HG03097 (cell line): ENCODE results near the gene FGFR2.

Experiments used
- ATAC-seq: cut with Tn5 transposase; IDR thresholded peaks from one replicate; pipeline ENCODE4 v1.9.1; 2021; ENCODE audit not compliant: unreplicated experiment, low FRiP score

Gene FGFR2

DNA sequence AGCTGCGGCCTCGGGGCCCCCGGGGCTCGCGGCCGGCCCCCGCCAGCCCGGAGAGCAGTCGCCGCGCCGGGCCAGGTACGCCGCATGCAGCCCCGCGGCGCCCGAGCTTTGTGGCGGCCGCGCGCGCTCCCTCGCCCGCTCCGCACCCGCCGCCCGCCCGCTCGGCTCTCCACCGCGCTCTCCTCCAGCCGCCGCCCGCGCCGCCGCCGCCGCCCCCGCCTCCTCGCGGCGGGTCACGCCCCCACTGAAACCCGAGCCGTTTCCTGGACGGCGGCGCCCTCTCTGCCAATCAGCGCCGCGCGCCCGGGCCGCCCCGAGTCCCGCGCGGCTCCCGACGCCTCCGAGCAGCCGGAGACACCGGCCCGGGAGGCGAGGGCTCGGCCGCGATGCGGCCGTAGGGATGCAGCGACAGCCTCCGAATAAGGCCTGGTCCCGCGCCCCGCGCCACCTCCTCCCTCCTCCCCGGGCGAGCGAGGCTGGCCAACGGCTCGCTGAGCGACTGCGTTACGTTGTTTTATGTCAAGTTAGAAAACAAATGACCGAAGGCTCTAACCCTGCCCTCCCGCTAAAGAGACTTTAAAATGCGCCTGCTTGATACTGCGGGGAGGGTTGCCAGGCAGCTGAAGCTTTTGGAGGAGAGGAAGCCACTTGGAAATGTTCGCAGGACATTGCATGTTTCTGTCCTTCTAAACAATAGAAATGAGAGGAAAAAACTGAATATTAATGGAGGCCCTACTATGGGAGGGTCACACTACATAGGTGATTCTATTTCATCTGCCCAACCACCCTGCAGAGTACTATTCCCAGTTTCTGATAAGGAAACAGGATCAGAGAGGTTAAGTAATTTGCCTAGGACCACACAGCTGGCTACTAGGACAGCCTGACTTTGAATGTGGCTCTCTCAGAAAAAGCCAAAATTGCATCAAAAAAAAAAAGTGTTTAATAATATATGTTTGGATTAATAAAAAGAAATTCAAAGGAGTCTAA, at the start of gene FGFR2:
FGFR2 (minus strand) TSS at position 182 of the 987 bp plus-strand sequence. CDS start 4,627 bp downstream, outside the sequence.
- ATAC-seq, result peak; percentile 96

DNA sequence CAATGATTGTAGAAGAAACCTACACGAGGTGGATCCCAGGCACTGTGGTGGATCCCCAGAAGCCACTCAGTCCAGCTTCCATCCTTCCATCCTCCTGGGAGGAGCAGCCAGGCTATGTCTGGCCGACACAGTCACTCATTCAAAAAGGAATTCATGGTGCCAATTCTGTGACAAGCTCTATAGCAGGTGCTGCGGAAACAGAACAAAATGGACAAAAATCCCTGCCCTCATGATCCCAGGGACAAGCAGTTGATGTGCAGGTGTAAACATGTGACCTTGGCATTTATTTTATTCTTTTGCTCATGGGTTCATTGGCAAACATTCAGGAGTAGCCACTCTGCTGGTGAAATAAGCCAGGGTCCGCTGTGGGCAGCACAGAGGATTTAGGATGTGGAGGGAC, 49.2 kb upstream of the FGFR2 start:
- no peak for ATAC-seq

DNA sequence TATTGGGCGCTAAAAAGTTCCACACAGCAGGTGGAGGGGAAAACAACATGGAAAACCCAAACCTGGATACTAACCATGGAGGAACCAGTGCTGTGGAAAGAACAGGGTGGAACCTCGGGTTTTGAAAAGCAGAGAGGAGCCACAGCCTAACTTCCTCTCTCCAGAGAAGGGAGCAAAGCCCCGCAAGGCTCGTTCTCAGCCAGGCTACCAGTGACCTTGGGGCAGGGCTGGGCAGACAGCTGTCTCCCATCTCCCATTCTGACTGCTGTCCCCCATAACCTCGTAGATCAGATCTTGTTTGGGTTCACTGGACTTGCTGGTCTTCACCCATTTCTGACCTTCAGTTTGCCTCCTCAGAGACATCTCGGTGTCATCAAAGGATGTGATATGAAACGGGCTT, 47.5 kb upstream of the FGFR2 start:
- ATAC-seq, result no peak

DNA sequence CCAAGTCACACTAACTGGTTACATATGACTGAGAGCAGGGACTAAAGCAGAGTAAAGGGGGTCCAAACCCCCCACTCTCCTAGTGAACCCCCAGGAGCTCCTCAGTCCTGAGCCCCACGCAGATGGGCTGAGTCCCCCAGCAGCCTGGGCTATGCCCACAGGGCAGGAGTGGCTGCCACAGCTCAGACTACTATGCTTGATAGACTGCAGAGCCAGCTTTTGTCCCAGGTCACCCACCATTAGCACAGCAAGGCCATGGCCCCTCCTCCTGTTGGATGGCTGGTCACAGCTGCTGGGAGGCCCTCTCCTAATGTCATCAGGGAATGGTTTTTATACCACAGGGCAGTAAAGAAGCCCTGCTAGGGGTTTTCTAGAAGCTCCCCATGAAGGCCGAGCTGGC, 46.3 kb upstream of the FGFR2 start:
- ATAC-seq, result no peak

DNA sequence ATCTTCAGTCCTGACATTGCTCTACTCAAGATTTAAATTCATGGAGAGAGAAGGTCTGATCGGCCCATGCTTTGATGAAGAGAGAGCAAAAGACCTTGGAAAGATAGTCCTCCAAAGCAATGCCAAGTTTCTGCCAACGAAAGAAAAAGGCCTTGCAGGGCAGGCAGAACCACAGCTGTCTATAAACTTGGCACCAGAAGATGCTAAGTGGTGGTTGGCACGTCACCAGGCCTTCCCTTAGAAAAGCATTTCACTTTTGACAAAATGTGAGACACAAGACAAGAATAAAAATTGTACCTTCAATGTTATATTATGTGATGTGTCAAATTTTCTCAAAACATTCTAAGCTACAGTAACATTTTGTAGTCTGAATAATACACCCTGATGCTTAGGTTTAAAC, 42.0 kb upstream of the FGFR2 start:
- ATAC-seq, result no peak

DNA sequence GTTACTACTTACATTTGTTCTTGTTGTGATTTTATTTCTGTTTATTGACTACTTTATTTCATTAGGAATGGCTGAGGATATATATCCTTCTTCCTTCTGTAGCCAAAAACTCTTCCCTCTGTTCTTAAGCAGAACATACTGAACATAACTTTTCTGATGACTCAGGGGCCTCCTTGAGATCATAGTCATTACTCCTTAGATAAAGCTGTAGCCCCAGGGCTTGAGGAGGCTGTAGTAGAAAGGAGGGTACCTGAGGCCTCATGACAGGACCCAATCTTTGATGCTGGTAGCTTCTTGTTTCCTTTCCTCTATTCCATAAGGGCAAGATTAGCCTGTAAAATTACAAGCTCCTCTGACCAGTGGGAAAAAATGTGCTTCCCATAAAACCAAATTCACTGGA, 41.2 kb upstream of the FGFR2 start:
- ATAC-seq, result no peak

DNA sequence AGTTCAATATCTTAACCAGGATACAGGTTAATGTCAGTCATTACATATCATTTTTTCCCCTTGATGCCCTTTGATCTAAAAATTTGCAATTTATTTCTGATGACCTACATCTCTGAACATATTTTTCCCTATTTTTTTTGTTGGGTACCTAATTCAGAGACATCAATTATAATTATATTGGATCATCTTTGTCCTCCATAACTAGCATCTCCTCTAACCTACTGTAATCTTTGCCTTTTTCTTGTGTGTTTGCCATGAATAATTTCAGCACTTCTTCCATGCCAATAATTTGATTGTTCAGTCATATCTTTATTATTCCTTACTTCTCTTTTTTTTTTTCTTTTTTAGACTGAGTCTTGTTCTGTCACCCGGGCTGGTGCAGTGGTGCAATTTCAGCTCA, 39.2 kb upstream of the FGFR2 start:
- ATAC-seq, result no peak

DNA sequence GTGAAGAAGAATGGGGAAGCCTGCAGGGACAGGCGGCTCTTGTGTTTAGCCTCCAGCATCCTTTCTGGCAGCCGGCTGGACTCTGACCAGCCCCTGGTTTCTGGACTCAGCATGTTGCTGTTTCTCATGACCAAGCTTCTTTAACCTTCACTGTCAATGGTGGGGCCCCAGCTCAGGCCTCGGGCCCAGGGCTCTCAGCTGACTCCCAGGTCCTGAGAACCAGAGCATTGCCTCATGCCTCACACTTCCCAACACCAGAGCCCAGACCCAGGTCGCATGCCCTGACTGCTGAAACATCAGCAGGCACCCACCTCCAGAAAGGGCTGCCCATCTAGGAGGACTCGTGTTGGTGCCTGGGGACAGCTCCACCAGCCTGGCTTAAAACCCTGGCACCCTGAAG, 34.8 kb upstream of the FGFR2 start:
- ATAC-seq, result no peak

DNA sequence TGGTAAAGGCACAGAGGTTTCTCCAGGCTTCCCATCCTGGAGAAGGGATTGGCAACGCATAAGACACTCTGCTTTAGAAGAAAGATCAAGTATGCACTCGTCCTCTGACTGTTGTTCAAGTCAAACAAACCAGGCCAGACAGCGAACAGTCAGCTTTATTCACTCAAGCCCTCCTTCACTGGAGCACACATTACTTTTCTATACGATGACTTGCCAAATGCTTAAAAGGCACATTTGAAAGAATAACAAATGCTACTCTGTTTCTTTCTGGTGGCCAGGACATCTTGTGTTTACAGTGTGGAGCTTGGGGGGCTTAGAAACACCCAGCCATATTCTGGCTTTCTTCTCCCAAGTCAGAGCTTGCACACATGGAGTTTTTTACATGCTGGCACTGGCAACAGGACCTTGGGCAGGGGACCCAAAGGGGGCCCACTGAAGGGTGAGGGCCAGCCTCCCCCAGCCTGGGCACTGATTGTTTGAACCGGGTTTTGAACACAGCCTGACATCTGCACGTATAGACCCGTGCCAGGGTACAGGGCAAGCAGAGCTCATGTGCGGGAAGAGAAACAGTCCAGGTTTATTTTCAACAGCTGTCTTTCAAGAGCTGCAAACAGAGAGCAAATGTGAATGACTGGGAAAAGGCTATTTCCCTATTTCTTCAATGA, 33.3 kb upstream of the FGFR2 start:
- ATAC-seq, result no peak

DNA sequence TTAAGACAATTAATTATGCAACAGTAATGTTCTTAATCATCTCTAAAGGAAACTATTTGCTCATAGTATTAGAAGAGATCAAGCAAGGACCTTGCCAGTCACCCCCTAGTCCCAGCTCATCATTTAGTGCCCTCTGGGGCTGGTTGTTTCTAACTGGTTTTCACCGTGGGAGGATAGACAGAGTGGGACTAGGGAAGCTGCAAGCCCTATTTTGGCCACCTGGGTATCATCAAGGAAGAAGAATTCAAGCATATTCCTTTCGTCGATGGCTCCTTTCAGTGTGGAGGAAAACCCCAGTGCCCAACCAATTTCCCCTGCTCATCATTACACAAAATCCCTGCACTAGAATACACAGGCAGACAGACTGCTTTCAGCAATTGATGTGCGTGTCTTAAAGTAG, 30.6 kb upstream of the FGFR2 start:
- no peak for ATAC-seq

DNA sequence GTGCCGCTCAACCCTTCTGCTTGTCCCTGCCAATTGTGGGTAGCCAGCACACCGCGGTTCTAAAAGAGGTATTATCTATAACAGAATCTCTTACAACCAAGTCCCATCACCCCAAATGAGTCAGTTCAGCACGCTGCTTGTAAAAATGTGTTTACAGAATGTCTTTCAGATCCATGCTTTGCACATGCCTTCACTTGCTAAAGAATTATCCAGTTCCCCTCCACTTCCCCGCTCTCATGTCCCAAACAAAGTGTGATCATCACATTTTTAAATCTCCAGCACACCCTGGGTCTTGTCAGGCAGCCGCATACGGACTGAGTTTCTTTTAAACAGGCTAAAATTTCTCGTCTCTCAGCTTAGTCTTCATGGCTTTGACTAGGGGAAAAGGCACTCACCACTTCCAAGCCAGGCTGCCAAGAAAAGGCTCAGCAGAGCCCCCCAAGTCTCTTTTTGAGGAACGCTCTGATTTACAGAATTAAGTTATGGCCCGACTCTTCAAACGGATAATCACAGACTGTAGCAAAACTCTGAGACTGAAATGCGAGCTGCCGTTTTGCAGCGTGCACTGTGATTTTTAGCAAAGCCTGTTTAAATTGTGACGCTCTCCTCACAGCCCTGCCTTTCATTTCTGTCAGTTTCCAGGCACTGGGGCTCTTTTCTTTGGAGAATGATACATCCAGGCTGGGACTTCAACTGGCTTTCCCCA, 29.8 kb upstream of the FGFR2 start:
- no peak for ATAC-seq

DNA sequence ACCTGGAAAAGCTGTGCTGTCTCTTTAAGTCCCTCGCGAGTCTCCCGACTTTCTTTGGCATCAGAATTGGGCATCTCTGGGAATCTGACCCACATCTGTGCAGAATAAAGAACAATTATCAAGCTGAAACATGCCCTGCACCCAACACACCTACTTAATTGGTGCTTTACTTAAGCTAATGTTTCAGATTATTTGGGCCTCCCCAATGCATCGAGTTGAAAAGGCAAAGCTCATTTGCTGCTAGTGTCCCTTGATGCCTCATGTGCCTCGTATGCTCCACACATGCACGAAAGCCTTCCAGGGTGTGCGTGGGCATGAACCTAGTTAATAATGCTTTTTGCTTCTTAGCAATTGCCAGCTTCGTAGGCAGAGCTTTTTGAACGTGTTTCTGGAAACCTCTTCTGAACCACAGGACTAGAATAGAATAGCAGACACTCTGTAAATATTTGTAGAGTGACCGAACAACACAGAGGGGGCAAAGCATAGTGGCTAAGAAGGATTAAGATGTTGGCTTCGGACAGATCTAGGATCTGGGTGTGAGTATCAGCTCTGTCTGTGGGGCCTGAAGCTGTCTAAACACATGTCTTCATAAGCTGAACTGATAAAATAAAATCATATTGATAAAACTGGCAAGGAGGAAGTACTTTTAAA, 26.7 kb upstream of the FGFR2 start:
- ATAC-seq, result no peak

DNA sequence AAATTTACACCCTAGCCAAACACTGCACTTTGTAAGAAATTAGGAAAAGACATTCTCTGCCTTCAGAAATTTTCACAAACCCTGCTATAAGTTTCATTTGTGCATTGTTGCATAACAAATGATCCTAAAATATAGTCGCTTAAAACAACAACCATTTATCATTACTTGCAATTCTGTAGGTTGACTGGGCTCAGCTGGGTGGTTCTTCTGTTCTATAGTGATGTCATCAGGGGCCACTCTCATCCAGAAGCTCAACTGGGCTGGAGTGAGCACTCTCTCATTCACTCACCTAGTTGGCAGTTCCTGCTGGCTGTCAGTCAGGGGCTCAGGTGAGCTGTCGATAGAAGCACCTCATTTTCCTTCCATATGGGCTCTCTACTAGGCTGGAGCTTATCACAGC, 20.7 kb upstream of the FGFR2 start:
- no peak for ATAC-seq

DNA sequence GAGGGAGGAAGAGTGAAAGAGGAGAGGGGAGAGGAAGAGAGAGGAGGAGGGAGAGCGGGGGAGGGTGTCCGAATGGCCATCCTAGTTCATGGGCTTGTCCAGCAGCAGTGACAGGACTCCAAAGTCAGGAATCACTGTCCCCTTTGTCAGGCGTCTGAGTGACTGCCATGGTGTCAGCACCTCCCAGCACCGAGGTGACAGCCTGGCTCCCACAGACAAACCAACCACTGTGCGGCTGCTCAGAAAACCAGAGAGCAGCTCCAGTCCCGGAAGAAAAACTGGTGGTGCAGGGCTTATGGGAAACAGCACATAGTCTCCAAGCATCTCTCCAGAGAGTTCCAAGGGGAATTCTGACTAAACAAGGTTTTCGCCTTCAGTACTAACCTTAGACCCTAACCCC, 18.9 kb upstream of the FGFR2 start:
- ATAC-seq, result no peak

DNA sequence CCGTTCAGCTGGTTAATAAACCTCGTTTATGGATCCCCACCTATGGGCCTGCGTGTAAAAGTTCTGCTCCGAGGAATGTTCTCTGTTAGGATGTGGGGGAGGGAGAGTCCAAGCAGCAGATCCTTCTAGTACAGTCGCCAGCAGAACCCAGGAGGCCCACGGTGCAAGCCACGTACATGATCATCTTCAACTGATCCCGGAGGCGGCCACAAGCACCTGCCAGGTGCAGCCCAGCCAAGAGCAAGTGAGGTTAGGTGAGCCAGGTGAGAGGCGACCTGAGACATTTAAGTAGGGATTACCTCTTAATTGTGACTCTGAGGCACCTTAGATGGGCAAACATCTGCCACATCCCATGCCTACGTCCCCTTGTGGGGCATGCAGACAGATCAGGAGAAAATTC, 18.0 kb upstream of the FGFR2 start:
- no peak for ATAC-seq

DNA sequence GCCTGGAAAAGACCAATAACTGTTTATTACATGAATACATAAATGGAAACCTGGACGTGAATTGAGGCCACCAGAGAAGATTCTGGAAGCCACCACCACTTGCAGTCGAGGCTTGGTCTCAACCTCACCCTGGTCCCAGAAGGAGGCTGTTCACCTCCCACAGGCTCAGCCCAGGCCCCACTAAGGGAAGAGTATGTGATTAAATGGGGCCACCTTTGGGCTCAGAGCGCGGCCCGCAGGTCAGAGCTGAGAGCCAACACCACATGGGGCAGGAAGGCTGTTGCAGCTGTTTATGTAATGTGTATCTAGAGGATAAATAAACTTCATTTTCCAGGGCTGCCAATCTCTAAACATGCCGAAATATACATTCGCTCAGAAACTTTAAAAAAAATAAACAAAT, 17.6 kb upstream of the FGFR2 start:
- no peak for ATAC-seq

DNA sequence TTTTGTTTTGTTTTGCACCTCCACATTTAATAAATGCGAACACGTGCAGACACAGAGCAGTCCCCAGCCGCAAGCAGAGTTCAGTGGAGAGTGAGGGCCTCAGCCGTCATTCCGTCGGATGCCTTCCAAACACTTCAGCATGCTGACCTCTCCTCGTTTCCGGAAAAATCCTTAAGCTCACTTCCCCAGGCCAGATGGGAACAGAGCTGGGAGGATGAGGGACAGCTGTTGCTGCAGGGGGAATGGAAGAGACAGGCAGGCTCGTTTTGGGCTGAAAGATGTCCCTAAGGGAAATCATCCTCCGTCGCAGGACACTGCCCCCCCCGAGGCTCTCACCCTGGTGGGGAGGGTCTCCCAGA, 17.2 kb upstream of the FGFR2 start:
- no peak for ATAC-seq

DNA sequence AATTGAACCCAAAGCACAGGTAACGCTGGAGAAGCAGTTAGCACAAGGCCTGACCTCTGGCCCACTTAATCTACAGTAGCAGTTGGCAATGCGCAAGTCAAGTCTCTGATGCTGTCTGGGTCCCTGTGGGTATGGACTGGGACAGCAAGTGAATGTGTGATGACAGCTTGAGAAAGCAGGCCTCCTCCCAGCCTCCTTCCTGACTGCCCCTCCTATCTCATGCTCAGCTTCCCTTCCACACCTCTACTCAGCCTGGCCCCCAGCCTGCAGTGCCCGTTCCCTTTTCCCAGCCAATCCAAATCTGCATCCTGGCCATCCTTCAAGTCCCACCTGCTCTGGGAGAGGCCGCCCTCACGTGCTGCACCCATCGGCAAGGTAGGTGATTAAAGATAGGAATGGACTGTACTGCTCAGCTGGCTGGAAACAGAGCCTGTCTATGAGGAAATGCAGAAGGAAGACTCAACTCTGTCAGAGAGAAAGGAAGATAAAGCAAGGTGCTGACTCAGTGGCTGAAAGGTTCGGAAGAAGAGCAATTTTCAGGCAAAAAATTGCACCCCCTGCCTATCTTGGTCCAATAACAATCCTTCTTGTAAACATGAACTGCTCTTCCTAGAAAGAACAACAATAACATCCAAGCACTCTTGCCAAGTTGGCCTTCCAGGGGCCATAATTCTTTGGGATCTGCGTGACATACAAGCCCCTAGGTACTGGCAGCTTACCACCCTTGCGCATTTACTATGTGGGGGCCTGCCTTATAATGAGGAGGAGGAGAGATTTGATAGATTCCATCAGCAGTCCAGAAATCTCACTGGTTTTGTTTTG, 16.6 kb upstream of the FGFR2 start:
- no peak for ATAC-seq

DNA sequence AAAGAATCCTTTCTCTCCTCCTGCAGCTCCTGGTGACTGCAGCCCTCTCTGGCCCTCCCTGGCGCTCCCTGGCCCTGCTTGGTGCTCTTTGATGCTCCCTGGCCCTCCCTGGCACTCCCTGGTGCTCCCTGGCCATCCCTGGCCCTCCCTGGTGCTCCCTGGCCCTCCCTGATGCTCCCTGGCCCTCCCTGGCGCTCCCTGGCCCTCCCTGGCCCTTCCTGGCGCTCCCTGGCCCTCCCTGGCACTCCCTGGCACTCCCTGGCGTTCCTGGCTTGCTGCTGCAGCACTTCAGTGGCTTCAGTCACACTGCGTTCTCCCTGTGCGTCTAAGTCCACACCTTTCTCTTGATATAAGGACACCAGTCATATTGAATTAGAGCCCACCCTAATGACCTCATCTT, 15.2 kb upstream of the FGFR2 start:
- ATAC-seq, result no peak
